H1 (cell line): ENCODE data around the gene LMTK2. TPM values are rescaled to one million over a fixed set of nuclear protein-coding genes. Genes with fewer than 3 reads are reported as not detected.

Experiments used
- CTCF ChIA-PET: fragments of 300-600 bp; sonication (Branson Sonifier 250); formaldehyde crosslinking; loops from one replicate; lab custom pipeline; 2021; ENCODE audit not compliant: partially characterized antibody; lab: Charles Lee
- POLR2A ChIA-PET: fragments of 300-600 bp; sonication (Branson Sonifier 250); formaldehyde crosslinking; loops from one replicate; lab custom pipeline; 2021; ENCODE audit warnings: inconsistent platforms; ENCODE audit not compliant: partially characterized antibody; lab: Charles Lee
- DNase-seq, 2 experiments: peaks; one replicate each; pipeline versions ENCODE4 v3.0.0 to v3.0.0-alpha.2; 2010 to 2022; ENCODE audit warnings: low spot score in 2 of 2, low read depth in 1 of 2, mixed read lengths in 1 of 2
- FAIRE-seq: peaks from 2 replicates; lab custom pipeline; 2011; peaks lifted over from hg19 to GRCh38; lab: Jason Lieb, UNC
- H2AFZ ChIP-seq: 2 replicates; pipeline ENCODE4 v1.8.1; 2012; ENCODE audit warnings: low read length, inconsistent platforms
- H2AK5ac ChIP-seq: 2 replicates; pipeline ENCODE4 v1.6.1; 2013; ENCODE audit warnings: low read depth, low read length
- H2BK120ac ChIP-seq: replicated peaks from 2 replicates; pipeline ENCODE3; 2013; ENCODE audit warnings: low read depth, low read length, inconsistent platforms
- H2BK12ac ChIP-seq: 2 replicates; pipeline ENCODE4 v1.6.1; 2013; ENCODE audit warnings: low read depth, low read length
- H2BK15ac ChIP-seq: 2 replicates; pipeline ENCODE4 v1.6.1; 2013; ENCODE audit warnings: low read length
- H2BK20ac ChIP-seq: 2 replicates; pipeline ENCODE4 v1.6.1; 2013; ENCODE audit warnings: low read length
- H2BK5ac ChIP-seq: 2 replicates; pipeline ENCODE4 v1.6.1; 2013; ENCODE audit warnings: low read depth, low read length
- H3K14ac ChIP-seq: 2 replicates; pipeline ENCODE4 v1.6.1; 2013; ENCODE audit warnings: inconsistent platforms; ENCODE audit not compliant: insufficient read length
- H3K18ac ChIP-seq: 2 replicates; pipeline ENCODE4 v1.6.1; 2013; ENCODE audit warnings: low read length; ENCODE audit errors: extremely low read depth
- H3K23ac ChIP-seq: 2 replicates; pipeline ENCODE4 v1.6.1; 2013; ENCODE audit warnings: inconsistent platforms; ENCODE audit not compliant: insufficient read length
- H3K23me2 ChIP-seq: 2 replicates; pipeline ENCODE4 v1.6.1; 2013; ENCODE audit warnings: low read depth, low read length
- H3K27ac ChIP-seq: 2 replicates; pipeline ENCODE4 v1.6.1; 2011; ENCODE audit warnings: low read depth, low read length, inconsistent platforms
- H3K27me3 ChIP-seq, 4 experiments: replicated peaks in 1 of 4; 1 replicate in 1 of 4; 2 replicates in 3 of 4; pipeline versions ENCODE4 v1.6.1 to v1.8.1; 2011 to 2013; ENCODE audit warnings: low read length in 3 of 4, mild to moderate bottlenecking in 3 of 4, inconsistent platforms in 2 of 4, mixed read lengths in 2 of 4, moderate library complexity in 1 of 4; ENCODE audit not compliant: control insufficient read depth in 3 of 4, insufficient read depth in 3 of 4; ENCODE audit errors: extremely low read depth in 1 of 4
- H3K36me3 ChIP-seq, 4 experiments: 2 replicates each; pipeline versions ENCODE4 v1.6.1 to v1.8.1; 2011 to 2013; ENCODE audit warnings: mild to moderate bottlenecking in 4 of 4, low read length in 3 of 4, moderate library complexity in 2 of 4, control low read depth in 1 of 4, inconsistent platforms in 1 of 4; ENCODE audit not compliant: insufficient read depth in 4 of 4, control insufficient read depth in 2 of 4
- H3K4ac ChIP-seq: replicated peaks from 2 replicates; pipeline ENCODE3; 2013; ENCODE audit warnings: low read length, low read depth, mixed read lengths, inconsistent platforms; ENCODE audit not compliant: insufficient read length
- H3K4me1 ChIP-seq, 4 experiments: replicated peaks in 1 of 4; 1 replicate in 1 of 4; 2 replicates in 3 of 4; pipeline versions ENCODE4 v1.6.1 to v1.8.1; 2011 to 2013; ENCODE audit warnings: low read length in 3 of 4, inconsistent platforms in 2 of 4, mixed read lengths in 1 of 4; ENCODE audit not compliant: insufficient read depth in 4 of 4, control insufficient read depth in 3 of 4
- H3K4me2 ChIP-seq, 2 experiments: 2 replicates each; pipeline versions ENCODE4 v1.6.1 to v1.8.1; 2011 to 2013; ENCODE audit warnings: low read depth in 2 of 2, low read length in 2 of 2, control low read depth in 1 of 2, inconsistent platforms in 1 of 2, mild to moderate bottlenecking in 1 of 2; ENCODE audit not compliant: insufficient read depth in 1 of 2
- H3K4me3 ChIP-seq, 4 experiments: fragments of 200-600, 300-600 bp in 1 of 4; sonication (generic), shearing (Covaris generic), sonication (Bioruptor Twin) in 1 of 4; 2 replicates each; pipeline versions ENCODE4 v1.5.1 to v1.8.1; 2011 to 2016; ENCODE audit warnings: low read length in 4 of 4, low read depth in 3 of 4, control low read depth in 2 of 4, inconsistent platforms in 2 of 4, mild to moderate bottlenecking in 2 of 4, mixed read lengths in 1 of 4, moderate library complexity in 1 of 4; ENCODE audit not compliant: insufficient read depth in 2 of 4; ENCODE audit errors: extremely low read depth in 1 of 4
- H3K56ac ChIP-seq: replicated peaks from 2 replicates; pipeline ENCODE3; 2013; ENCODE audit warnings: low read depth, mild to moderate bottlenecking, mixed read lengths, low read length, inconsistent platforms; ENCODE audit not compliant: insufficient read length
- H3K79me1 ChIP-seq: 2 replicates; pipeline ENCODE4 v1.6.1; 2013; ENCODE audit warnings: low read depth, low read length, control low read depth
- H3K79me2 ChIP-seq, 2 experiments: 2 replicates each; pipeline versions ENCODE4 v1.6.1 to v1.8.1; 2012 to 2013; ENCODE audit warnings: low read length in 2 of 2, mild to moderate bottlenecking in 2 of 2, inconsistent platforms in 1 of 2; ENCODE audit not compliant: insufficient read depth in 2 of 2, control insufficient read depth in 1 of 2
- H3K9ac ChIP-seq, 4 experiments: replicated peaks in 1 of 4; 1 replicate in 1 of 4; 2 replicates in 3 of 4; pipeline versions ENCODE4 v1.6.1 to v1.8.1; 2011 to 2013; ENCODE audit warnings: low read depth in 3 of 4, low read length in 3 of 4, control low read depth in 2 of 4, mild to moderate bottlenecking in 2 of 4, moderate library complexity in 2 of 4, inconsistent platforms in 1 of 4; ENCODE audit errors: extremely low read depth in 1 of 4
- H3K9me3 ChIP-seq, 2 experiments: 2 replicates each; pipeline versions ENCODE4 v1.6.1 to v1.8.1; 2012 to 2013; ENCODE audit warnings: mild to moderate bottlenecking in 2 of 2, moderate library complexity in 2 of 2, control low read depth in 1 of 2, inconsistent platforms in 1 of 2, low read depth in 1 of 2, low read length in 1 of 2, mixed read lengths in 1 of 2; ENCODE audit not compliant: insufficient read depth in 2 of 2
- H4K20me1 ChIP-seq, 2 experiments: replicated peaks in 1 of 2; 2 replicates each; pipeline versions ENCODE3 to v1.8.1; 2011 to 2013; ENCODE audit warnings: inconsistent platforms in 2 of 2, low read length in 2 of 2, mild to moderate bottlenecking in 1 of 2; ENCODE audit not compliant: insufficient read depth in 2 of 2, control insufficient read depth in 1 of 2
- H4K5ac ChIP-seq: 2 replicates; pipeline ENCODE4 v1.6.1; 2013; ENCODE audit warnings: low read length, low read depth, mixed read lengths, inconsistent platforms; ENCODE audit not compliant: insufficient read length
- H4K8ac ChIP-seq: 2 replicates; pipeline ENCODE4 v1.8.0; 2013; ENCODE audit warnings: mild to moderate bottlenecking, moderate library complexity, low read length, inconsistent platforms; ENCODE audit not compliant: insufficient read depth; ENCODE audit errors: extremely low read depth
- H4K91ac ChIP-seq: replicated peaks from 2 replicates; pipeline ENCODE3; 2013; ENCODE audit warnings: low read length, mixed read lengths, inconsistent platforms; ENCODE audit not compliant: insufficient read length
- BRCA1 ChIP-seq: IDR thresholded peaks from 2 replicates; pipeline ENCODE4 v1.6.1; 2012; ENCODE audit warnings: low read depth, low read length, improper control_type of control experiment
- CBX8 ChIP-seq: fragments of 300-800, 300-1000 bp; sonication (generic); IDR thresholded peaks from 2 replicates; pipeline ENCODE4 v1.7.1; 2016; ENCODE audit warnings: low read depth, low read length, borderline replicate concordance
- KDM4A ChIP-seq: IDR thresholded peaks from one replicate; pipeline ENCODE4 v1.7.1; 2012; ENCODE audit warnings: low read depth, mild to moderate bottlenecking, moderate library complexity, low read length, inconsistent platforms; ENCODE audit not compliant: severe bottlenecking
- TAF7 ChIP-seq: optimal IDR thresholded peaks from 2 replicates; pipeline ENCODE3; 2011; ENCODE audit warnings: low read depth, mild to moderate bottlenecking, inconsistent platforms, low read length, moderate library complexity, borderline replicate concordance
- TBP ChIP-seq: IDR thresholded peaks from 2 replicates; pipeline ENCODE4 v1.6.1; 2011; ENCODE audit warnings: low read depth, low read length, improper control_type of control experiment
- WGBS, 2 experiments: shearing (Covaris generic) in 1 of 2; methylation state at CpG; one replicate each; pipeline versions ENCODE4 v1.1.6 to v1.1.7; 2013 to 2015; ENCODE audit warnings: low lambda C conversion rate in 2 of 2, mixed read lengths in 2 of 2, inconsistent platforms in 1 of 2, low coverage in 1 of 2, missing lambda C conversion rate in 1 of 2; ENCODE audit not compliant: insufficient replicate concordance in 2 of 2, insufficient coverage in 1 of 2, insufficient read length in 1 of 2; ENCODE audit errors: extremely low coverage in 1 of 2, missing lambda C conversion rate in 1 of 2; 5-methylcytosine and 5-hydroxymethylcytosine counted together
- polyA plus RNA-seq, 7 experiments: library from polyadenylated mRNA; depleted of rRNA in 3 of 7; stranded (reverse) in 5 of 7; unstranded in 2 of 7; fragments of >200 nt in 5 of 7; fragments of 200-250 nt in 2 of 7; gene quantifications; 1 replicate in 5 of 7; 2 replicates in 1 of 7; 4 replicates in 1 of 7; pipeline versions ENCODE4 v1.2.1 to v1.2.3, GENCODE V29; 2011 to 2013; ENCODE audit warnings: missing spikeins in 2 of 7, mixed read lengths in 2 of 7
- total RNA-seq: library from RNA; stranded (reverse); fragmentation: NEBNext Ultra II Directional; extraction: Animal tissue kit (Norgen Biotek cat#: 25700); gene quantifications from 2 replicates; pipeline ENCODE4 v1.2.1, GENCODE V29; 2021

The LMTK2 gene
- total and polyA plus RNA-seq, 2 of the 8 experiments (the other 6 are each of a cell fraction or from before 2014, with no cell fraction given): 9.7 to 30.7 TPM

- H2BK20ac ChIP-seq: no peak overlapping the region
- H2BK12ac ChIP-seq: no peak overlapping the region
- no peak overlapping the region for H3K27ac ChIP-seq
- H3K79me1 ChIP-seq: peaks cover 8% of the 10 kb centered on the region
- TF ChIP-seq CBX8 (no peak), BRCA1 (no peak), KDM4A (no peak), TAF7 (no peak), TBP (no peak)
- H2BK5ac ChIP-seq: no peak overlapping the region
- H4K5ac ChIP-seq: no peak overlapping the region
- ChIA-PET POLR2A (no interaction called here), CTCF (no interaction called here)
- H3K14ac ChIP-seq: no peak overlapping the region
- DNase-seq (no peak), FAIRE-seq (no peak)
- no peak overlapping the region for H4K8ac ChIP-seq
- no peak overlapping the region for H3K4me2 ChIP-seq
- no peak overlapping the region for H2BK120ac ChIP-seq
- H3K27me3 ChIP-seq: no peaks in the 10 kb centered on the region
- no peak overlapping the region for H4K91ac ChIP-seq
- H3K36me3 ChIP-seq: no peaks in the 10 kb centered on the region
- no peak overlapping the region for H3K9ac ChIP-seq
- H3K4me3 ChIP-seq: no peak overlapping the region
- no peak overlapping the region for H3K23ac ChIP-seq
- H3K56ac ChIP-seq: no peak overlapping the region
- no peaks in the 10 kb centered on the region for H3K9me3 ChIP-seq
- no peak overlapping the region for H2AFZ ChIP-seq
- no peak overlapping the region for H2BK15ac ChIP-seq
- no peak overlapping the region for H3K4ac ChIP-seq
- no peak overlapping the region for H3K18ac ChIP-seq
- peak overlapping the region; percentile 79; the same call in 1 of the 2 replicates for H2AK5ac ChIP-seq
- peaks cover 2 to 7% (median 5%) of the 10 kb centered on the region in 4 experiments; a peak in 5 of 7 replicates for H3K4me1 ChIP-seq
- peaks cover 3 to 89% of the 10 kb centered on the region in 2 experiments; a peak in 3 of 4 replicates for H3K79me2 ChIP-seq
- 92% methylated on average over 8 of the region's 8 CpGs; no CpG with 5 or more reads in 1 of the 2 experiments for WGBS, 2 experiments
- H3K23me2 ChIP-seq: no peaks in the 10 kb centered on the region
- peaks cover 0 to 14% of the 10 kb centered on the region in 2 experiments for H4K20me1 ChIP-seq
These were observed 21.7 kb downstream of the LMTK2 start for GRCh38 chr7:98128346-98128745.
